Measurements from ENCODE around the gene AGBL2.

Gene AGBL2

GRCh38 chr11:47626234-47626633 is 88.9 kb downstream of the AGBL2 start:
- no peak for DNase-seq

- no peak for DNase-seq
These were observed 94.3 kb downstream of the AGBL2 start for GRCh38 chr11:47620836-47621378.

DNA sequence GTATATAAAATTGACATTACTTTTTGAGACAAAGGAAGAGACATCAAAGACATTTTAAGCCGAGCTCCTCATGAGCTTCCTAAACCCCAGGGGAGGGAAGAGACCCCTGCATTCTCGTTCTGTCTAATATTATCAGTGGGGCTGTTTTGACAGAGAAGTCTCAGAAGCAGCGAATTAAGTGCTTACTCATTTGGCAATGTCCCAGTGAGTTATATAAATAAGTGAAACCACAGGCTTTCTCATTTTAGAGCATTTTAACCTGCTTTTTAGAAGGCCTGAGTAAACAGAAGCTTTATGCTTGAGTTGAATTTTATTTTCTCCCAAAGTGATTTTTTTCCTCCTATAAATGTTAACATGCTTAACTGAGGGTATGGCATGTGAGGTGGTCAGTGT is 97.8 kb downstream of the AGBL2 start:
- DNase-seq, result no peak

GRCh38 chr11:47616726-47617416 is 98.3 kb downstream of the AGBL2 start:
- DNase-seq, result peak; percentile 5

- no peak for DNase-seq
These were observed 99.9 kb downstream of the AGBL2 start for GRCh38 chr11:47615249-47615648.

DNA sequence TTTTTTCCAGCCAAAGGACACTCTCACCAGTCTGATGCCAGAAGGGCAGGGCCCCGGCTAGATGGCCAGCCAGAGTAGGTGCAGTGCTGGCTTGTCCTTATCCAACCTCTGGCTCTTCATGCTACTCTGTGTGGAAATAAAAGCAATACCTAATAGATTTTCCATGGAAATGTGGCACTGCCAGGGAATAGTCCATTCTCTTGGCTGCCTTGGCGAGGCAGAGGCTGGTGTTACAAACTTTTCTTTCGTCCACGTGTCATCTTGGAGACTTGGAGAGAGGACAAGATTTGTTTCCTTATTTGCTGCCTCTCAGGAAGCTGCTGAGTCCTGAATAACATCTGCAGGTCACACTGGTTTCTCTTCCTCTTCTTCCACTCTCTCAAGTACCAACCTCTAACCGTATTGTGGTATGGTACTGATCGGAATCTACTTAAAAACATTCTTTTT is 103.8 kb downstream of the AGBL2 start:
- no peak for DNase-seq

DNA sequence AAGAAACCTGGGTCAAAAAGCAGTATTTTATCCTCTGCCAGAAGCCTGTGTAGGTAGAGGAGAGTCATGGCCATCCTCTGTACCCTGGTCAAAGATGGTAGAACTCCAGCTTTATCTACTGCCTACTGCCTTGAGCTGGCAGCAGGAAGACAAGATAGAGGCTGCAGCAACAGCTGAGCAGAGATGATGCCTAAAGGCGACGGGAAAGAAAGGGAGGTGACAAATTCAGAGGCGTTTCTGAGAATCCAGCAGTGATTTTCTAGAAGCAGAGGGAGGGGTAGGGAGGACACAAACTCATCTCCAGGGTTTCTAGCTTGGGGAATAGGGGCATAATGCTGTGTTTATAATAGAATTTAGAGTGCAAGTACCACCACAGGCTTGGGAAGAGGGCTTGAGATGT is 105.5 kb downstream of the AGBL2 start:
- no peak for DNase-seq

Measured in CD4-positive, alpha-beta T cell treated with Interleukin-10 for 1 hour (primary cell).